H1 (cell line): ENCODE results near the gene ABCF3.

ENCODE experiments used
- CTCF ChIP-seq, 3 experiments: IDR thresholded peaks; 1 replicate in 2 of 3; 2 replicates in 1 of 3; pipeline versions ENCODE4 v1.5.1 to v1.6.1; 2011; ENCODE audit warnings: low read length in 3 of 3, mild to moderate bottlenecking in 3 of 3, inconsistent platforms in 2 of 3, low read depth in 1 of 3, moderate library complexity in 1 of 3; ENCODE audit not compliant: insufficient read depth in 1 of 3; ENCODE audit errors: control extremely low read depth in 1 of 3
- EGR1 ChIP-seq: IDR thresholded peaks from 2 replicates; pipeline ENCODE4 v1.6.1; 2011; ENCODE audit warnings: low read depth, low read length, borderline replicate concordance
- EP300 ChIP-seq, 2 experiments: IDR thresholded peaks; 1 replicate in 1 of 2; 2 replicates in 1 of 2; pipeline ENCODE4 v1.6.1; 2011 to 2012; ENCODE audit warnings: low read depth in 2 of 2, low read length in 2 of 2, mild to moderate bottlenecking in 2 of 2, borderline replicate concordance in 1 of 2, inconsistent platforms in 1 of 2, moderate library complexity in 1 of 2
- GABPA ChIP-seq: IDR thresholded peaks from 2 replicates; pipeline ENCODE4 v1.6.1; 2011; ENCODE audit warnings: mild to moderate bottlenecking, low read length, moderate library complexity, borderline replicate concordance; ENCODE audit not compliant: insufficient read depth
- HDAC6 ChIP-seq: IDR thresholded peaks from one replicate; pipeline ENCODE4 v1.7.1; 2012; ENCODE audit warnings: low read depth, mild to moderate bottlenecking, inconsistent platforms, low read length, moderate library complexity
- KDM5A ChIP-seq: fragments of 200-600 bp; IDR thresholded peaks from 2 replicates; pipeline ENCODE4 v1.7.1; 2012; ENCODE audit warnings: mild to moderate bottlenecking, low read length, inconsistent platforms, mixed read lengths
- POLR2A ChIP-seq, 2 experiments: IDR thresholded peaks; 1 replicate in 1 of 2; 2 replicates in 1 of 2; pipeline ENCODE4 v1.6.1; 2011; ENCODE audit warnings: low read depth in 2 of 2, low read length in 2 of 2, mild to moderate bottlenecking in 2 of 2; ENCODE audit errors: control extremely low read depth in 1 of 2
- POLR2AphosphoS5 ChIP-seq: IDR thresholded peaks from 2 replicates; pipeline ENCODE4 v1.6.1; 2011; ENCODE audit warnings: low read depth, low read length
- RAD21 ChIP-seq, 2 experiments: IDR thresholded peaks in 1 of 2; conservative IDR thresholded peaks in 1 of 2; 2 replicates each; pipeline ENCODE4 v1.6.1; 2011; ENCODE audit warnings: low read depth in 2 of 2, low read length in 2 of 2, improper control_type of control experiment in 1 of 2, inconsistent platforms in 1 of 2, mild to moderate bottlenecking in 1 of 2, moderate library complexity in 1 of 2
- SAP30 ChIP-seq: fragments of 300-600 bp; sonication (generic); IDR thresholded peaks from 2 replicates; pipeline ENCODE4 v1.7.1; 2012; ENCODE audit warnings: low read length, moderate library complexity, mild to moderate bottlenecking, inconsistent platforms; ENCODE audit not compliant: insufficient read depth, insufficient replicate concordance
- TAF1 ChIP-seq: IDR thresholded peaks from 2 replicates; pipeline ENCODE4 v1.6.1; 2011; ENCODE audit warnings: mild to moderate bottlenecking, low read depth, low read length
- TEAD4 ChIP-seq: IDR thresholded peaks from 2 replicates; pipeline ENCODE4 v1.6.1; 2012; ENCODE audit warnings: low read depth, low read length, inconsistent platforms, mixed read lengths

GRCh38 chr3:184188080-184188479 is 2.1 kb downstream of the ABCF3 start:
- TF ChIP-seq CTCF (IDR thresholded peaks at IDR 0.05; ENCODE audit: control extremely low read depth in 1 of 3, insufficient read depth in 1 of 3, low read depth in 1 of 3, low read length in 3 of 3): no peak
- TF ChIP-seq RAD21 (IDR thresholded peaks at IDR 0.05 in 1 of 2, conservative IDR thresholded peaks at IDR 0.05 in 1 of 2; ENCODE audit: low read depth in 2 of 2, low read length in 2 of 2): no peak
- no peak for TF ChIP-seq HDAC6
- no peak for TF ChIP-seq POLR2AphosphoS5
- TF ChIP-seq EP300 (IDR thresholded peaks at IDR 0.05; ENCODE audit: borderline replicate concordance in 1 of 2, low read depth in 2 of 2, low read length in 2 of 2): no peak
- no peak for TF ChIP-seq TAF1
- no peak for TF ChIP-seq POLR2A (IDR thresholded peaks at IDR 0.05; ENCODE audit: control extremely low read depth in 1 of 2, low read depth in 2 of 2, low read length in 2 of 2)
- no peak for TF ChIP-seq EGR1
- TF ChIP-seq TEAD4: no peak
- TF ChIP-seq SAP30: no peak
- no peak for TF ChIP-seq KDM5A
- no peak for TF ChIP-seq GABPA
